ENCODE results near the gene SHISA7.

SHISA7 gene

DNA sequence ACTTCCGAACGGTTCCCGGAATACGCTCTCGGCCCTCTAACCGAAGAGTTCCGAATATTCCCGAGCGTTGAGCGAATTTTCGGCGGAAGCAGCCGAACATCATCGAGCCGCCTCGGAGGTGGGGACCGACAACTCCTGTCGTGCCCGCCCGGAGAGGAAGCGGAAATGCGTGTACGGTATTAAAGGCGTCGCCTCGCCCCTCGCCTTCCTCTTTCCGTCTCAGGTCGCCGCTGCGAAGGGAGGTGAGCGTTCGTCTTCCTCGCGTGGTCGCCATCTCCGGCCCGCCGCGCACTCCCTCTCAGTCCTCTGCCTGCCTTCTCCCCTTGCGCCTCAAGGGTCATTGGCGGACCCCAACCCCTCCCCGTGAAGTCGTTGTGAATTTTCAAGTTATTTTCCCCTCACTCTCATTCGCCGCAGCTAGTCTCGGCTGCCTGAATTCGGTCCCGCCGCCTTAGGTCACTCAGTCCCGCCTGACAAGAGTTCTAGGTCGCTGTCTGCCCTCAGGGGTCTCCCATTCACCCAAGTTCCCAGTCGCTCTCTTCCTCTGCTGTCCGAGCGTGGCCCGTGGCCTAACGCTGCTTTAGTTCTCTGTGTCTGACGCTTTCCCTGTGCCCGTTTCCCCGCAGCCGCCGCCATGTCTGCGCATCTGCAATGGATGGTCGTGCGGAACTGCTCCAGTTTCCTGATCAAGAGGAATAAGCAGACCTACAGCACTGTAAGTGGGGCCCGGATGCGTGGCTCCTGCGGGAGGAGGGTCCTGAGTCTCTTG lies 57.2 kb downstream of the SHISA7 start, which contains the start of gene RPL28:
RPL28 (plus strand) TSS at position 209 of the 769 bp plus-strand sequence; CDS start at position 635, 426 bp downstream.
- peaks cover 9% of the 10 kb centered on the region for H3K4me1 ChIP-seq (ENCODE audit: control insufficient read depth, insufficient read depth, low read length)
- H3K27me3 ChIP-seq (ENCODE audit: control insufficient read depth, insufficient read depth, low read length), result no peaks in the 10 kb centered on the region

DNA sequence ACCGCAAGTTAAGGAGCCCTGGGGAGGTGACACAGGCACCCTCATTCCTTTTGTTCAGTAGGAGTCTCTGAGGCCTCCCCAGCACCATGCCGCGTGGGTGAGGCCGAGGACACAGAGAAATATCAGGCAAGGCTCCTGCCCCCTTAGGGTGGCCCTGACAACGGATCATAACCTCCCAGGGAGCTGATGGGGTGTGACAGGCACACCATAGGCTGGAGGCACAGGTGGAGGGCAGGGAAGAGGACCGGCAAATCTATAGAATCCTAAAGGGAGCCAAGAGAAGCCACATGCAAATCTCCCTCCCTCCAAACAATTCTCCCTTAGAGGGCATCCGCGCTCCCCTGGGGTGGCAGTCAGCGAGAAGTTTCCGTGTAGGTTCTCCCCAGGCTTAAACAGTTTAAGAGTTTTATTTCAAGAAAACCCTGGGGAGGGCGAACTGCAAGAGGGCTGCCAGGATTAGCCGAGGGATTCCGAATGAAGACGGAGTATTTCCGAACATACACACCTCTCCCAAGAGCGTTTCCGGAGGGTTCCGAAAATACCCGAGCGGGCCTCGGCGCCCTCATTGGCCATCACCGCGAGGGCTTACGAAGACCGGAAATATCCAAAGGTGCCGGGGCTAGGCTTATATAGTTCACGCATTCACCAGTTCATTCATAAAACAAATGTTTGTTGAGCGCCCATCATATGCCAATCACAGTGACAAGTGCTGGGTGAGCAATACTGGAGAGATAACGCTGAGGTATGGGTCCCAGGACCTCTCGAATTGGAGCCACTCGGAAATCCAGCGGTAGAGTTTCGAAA lies 58.0 kb downstream of the SHISA7 start:
- peaks cover 6% of the 10 kb centered on the region for H3K4me1 ChIP-seq (ENCODE audit: control insufficient read depth, insufficient read depth, low read length)
- peaks cover 24% of the 10 kb centered on the region for H3K36me3 ChIP-seq (ENCODE audit: control insufficient read depth, insufficient read depth, low read length)
- peak; percentile 82 for DNase-seq (ENCODE audit: low read depth, low spot score)
- no peaks in the 10 kb centered on the region for H3K27me3 ChIP-seq (ENCODE audit: control insufficient read depth, insufficient read depth, low read length)
- H3K27ac ChIP-seq (ENCODE audit: low read length), result no peak overlapping the region
- H3K4me3 ChIP-seq (ENCODE audit: low read length), result peak overlapping the region; percentile 69; the same call in 1 of the 2 replicates
- WGBS (ENCODE audit: insufficient coverage, insufficient read length), result no CpG with 5 or more reads among the region's 34 CpGs
- no peaks in the 10 kb centered on the region for H3K9me3 ChIP-seq (ENCODE audit: control insufficient read depth, insufficient read depth, low read length)

More for the DNA sequence above, 57.2 kb downstream of the SHISA7 start, which contains the start of gene RPL28:
- DNase-seq (ENCODE audit: low read depth, low spot score), result peak; percentile 93
- Histone ChIP-seq H3K27ac (ENCODE audit: low read length) (no peak within 1 kb of the TSS), H3K4me3 (ENCODE audit: low read length) (peak within 1 kb of the TSS; percentile 82), H3K9me3 (ENCODE audit: control insufficient read depth, insufficient read depth, low read length) (no peaks in the 10 kb centered on the region), H3K36me3 (ENCODE audit: control insufficient read depth, insufficient read depth, low read length) (peaks cover 26% of the 10 kb centered on the region)
- WGBS (ENCODE audit: insufficient coverage, insufficient read length), result no CpG with 5 or more reads among the region's 68 CpGs

DNA sequence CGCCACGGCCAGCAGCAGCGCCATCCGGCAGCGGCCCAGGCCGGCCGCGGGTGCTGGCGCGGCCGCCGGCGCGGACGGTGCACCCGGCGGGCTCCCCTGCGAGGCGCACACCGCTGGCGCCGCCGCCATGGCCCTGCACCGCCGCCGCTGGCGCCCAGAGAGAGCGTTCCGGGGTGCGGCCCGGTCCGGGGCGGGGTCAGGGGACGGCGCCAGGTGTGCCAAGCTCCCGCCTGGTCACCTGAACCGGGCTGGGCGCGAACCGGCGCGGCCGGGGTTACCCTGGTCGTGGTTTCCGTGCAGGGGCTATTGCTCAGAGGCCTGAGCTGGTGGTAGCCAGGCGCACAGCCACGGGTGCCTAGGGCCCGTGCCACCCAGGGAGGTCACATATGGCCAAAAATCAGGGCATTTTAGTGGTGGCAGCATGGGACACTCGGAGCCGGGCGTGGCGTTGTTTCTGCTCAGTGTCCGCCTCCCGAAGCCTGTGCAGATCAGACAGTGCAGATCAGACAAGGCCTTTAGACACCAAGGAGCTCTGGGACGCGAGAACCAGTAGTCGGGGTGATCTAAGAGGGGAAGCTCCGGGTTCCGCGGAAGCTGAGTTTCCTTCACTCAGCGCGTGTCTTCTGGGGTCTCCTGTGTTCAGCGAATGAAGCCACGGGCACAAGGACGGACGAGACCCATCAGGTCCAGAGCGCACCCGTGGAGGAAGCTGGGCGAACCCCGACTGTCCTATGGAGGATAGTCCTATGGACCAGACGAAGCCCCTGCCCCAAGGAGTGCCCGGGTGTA lies 58.8 kb downstream of the SHISA7 start, which contains the start of gene TMEM238:
TMEM238 (minus strand) TSS at position 162 of the 789 bp plus-strand sequence; CDS start at position 129, 33 bp downstream.
- peak within 1 kb of the TSS; percentile 69; the same call in 1 of the 2 replicates for H3K4me3 ChIP-seq (ENCODE audit: low read length)
- no peak within 1 kb of the TSS for H3K27ac ChIP-seq (ENCODE audit: low read length)
- no peaks in the 10 kb centered on the region for H3K9me3 ChIP-seq (ENCODE audit: control insufficient read depth, insufficient read depth, low read length)
- no peaks in the 10 kb centered on the region for H3K27me3 ChIP-seq (ENCODE audit: control insufficient read depth, insufficient read depth, low read length)
- peaks cover 23% of the 10 kb centered on the region for H3K36me3 ChIP-seq (ENCODE audit: control insufficient read depth, insufficient read depth, low read length)
- DNase-seq (ENCODE audit: low read depth, low spot score), result no peak
- peaks cover 3% of the 10 kb centered on the region for H3K4me1 ChIP-seq (ENCODE audit: control insufficient read depth, insufficient read depth, low read length)
- WGBS (ENCODE audit: insufficient coverage, insufficient read length), result no CpG with 5 or more reads among the region's 72 CpGs

DNA sequence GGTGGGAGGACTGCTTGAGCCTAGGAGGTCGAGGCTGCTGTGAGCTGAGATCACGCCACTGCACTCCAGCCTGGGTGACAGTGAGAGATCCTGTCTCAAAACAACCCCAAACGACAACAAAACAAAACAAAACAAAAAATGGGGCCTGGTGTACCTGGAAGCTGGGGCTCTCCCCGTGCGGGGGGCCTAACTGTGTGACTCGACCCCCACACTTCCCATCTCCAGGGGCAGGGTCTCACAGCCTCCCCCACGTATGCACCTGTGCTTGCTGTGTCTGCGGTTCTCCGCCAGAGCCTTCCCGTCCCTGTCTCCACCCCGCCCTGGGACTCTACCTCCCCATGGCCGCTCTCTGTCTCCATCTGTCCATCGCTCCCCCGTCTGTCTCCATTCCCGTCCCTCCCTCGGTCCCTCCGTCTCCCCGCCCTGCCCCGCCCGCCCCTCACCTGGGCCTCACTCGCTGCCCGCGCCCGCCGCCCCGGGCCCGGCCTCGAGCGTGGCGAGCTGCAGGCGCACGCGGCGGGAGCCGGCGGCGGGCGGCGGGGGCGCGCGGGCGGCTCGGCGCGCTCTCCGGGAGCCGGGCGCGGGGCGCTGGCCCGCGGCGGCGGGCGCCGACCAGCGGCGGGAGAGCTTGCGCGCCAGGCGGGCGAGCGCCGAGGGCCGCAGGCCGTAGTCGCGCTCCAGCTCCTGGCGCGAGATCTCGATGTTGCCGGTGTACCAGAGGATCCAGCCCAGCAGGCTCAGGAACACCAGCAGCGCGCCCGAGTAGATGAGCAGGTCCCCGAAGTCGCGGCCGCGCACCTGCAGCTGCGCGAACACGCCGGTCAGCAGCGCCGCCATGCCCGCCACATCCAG lies 59.6 kb downstream of the SHISA7 start:
- Histone ChIP-seq H3K27ac (ENCODE audit: low read length) (no peak overlapping the region), H3K9me3 (ENCODE audit: control insufficient read depth, insufficient read depth, low read length) (no peaks in the 10 kb centered on the region), H3K27me3 (ENCODE audit: control insufficient read depth, insufficient read depth, low read length) (no peaks in the 10 kb centered on the region), H3K36me3 (ENCODE audit: control insufficient read depth, insufficient read depth, low read length) (peaks cover 15% of the 10 kb centered on the region), H3K4me3 (ENCODE audit: low read length) (peak overlapping the region; percentile 69; the same call in 1 of the 2 replicates), H3K4me1 (ENCODE audit: control insufficient read depth, insufficient read depth, low read length) (peaks cover 3% of the 10 kb centered on the region)
- no peak for DNase-seq (ENCODE audit: low read depth, low spot score)
- no CpG with 5 or more reads among the region's 88 CpGs for WGBS (ENCODE audit: insufficient coverage, insufficient read length)

DNA sequence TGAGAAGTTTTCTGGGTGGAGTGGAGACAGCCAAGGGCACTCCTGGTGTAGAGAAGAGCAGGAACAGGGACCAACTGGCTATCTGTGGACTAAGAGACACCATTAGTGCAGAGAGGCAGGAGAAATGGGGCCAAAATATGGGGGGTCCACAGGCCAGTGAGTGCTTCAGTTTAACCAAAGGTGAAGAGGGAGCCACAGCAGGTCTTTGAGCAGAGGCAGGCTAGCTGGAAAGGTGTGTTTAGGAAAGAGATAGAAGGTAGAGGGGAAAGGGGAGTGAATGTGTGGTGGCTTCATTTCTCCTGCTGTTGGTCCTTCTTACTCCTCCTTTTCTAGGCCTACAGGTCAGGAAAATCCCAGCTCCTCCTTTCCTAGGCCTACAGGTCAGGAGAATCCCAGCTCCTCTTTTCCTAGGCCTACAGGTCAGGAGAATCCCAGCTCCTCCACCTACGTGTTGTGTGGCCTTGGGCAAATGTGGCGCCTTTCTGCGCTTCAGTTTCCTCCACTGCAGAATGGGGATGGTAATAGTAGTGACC lies 60.5 kb downstream of the SHISA7 start:
- Histone ChIP-seq H3K36me3 (ENCODE audit: control insufficient read depth, insufficient read depth, low read length) (peaks cover 6% of the 10 kb centered on the region), H3K4me1 (ENCODE audit: control insufficient read depth, insufficient read depth, low read length) (peaks cover under 1% of the 10 kb centered on the region), H3K4me3 (ENCODE audit: low read length) (no peak overlapping the region), H3K9me3 (ENCODE audit: control insufficient read depth, insufficient read depth, low read length) (no peaks in the 10 kb centered on the region), H3K27ac (ENCODE audit: low read length) (no peak overlapping the region), H3K27me3 (ENCODE audit: control insufficient read depth, insufficient read depth, low read length) (no peaks in the 10 kb centered on the region)
- WGBS (ENCODE audit: insufficient coverage, insufficient read length), result no CpG with 5 or more reads among the region's 3 CpGs
- DNase-seq (ENCODE audit: low read depth, low spot score), result no peak

DNA sequence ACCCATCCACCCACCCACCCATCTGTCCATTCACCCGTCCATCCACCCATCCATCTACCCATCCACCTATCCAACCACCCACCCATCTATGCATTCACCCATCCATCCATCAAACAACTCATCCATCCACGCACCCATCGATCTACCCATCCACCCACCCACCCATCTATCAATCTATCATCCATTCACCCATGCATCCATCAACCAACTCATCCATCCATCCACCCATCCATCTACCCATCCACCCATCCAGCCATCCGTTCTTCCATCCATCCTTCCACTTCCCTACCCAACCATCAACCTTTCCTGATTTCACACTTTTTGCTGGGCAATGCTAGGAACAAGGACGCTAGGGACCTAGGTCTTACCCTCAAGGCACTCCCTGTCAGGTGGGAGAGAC lies 61.1 kb downstream of the SHISA7 start:
- Histone ChIP-seq H3K4me1 (ENCODE audit: control insufficient read depth, insufficient read depth, low read length) (peaks cover 3% of the 10 kb centered on the region; the same call in 1 of the 2 replicates), H3K9me3 (ENCODE audit: control insufficient read depth, insufficient read depth, low read length) (no peaks in the 10 kb centered on the region), H3K27ac (ENCODE audit: low read length) (no peak overlapping the region), H3K36me3 (ENCODE audit: control insufficient read depth, insufficient read depth, low read length) (peaks cover under 1% of the 10 kb centered on the region), H3K4me3 (ENCODE audit: low read length) (no peak overlapping the region), H3K27me3 (ENCODE audit: control insufficient read depth, insufficient read depth, low read length) (no peaks in the 10 kb centered on the region)
- DNase-seq (ENCODE audit: low read depth, low spot score), result no peak
- WGBS (ENCODE audit: insufficient coverage, insufficient read length), result 100% methylated on average over 3 of the region's 5 CpGs

DNA sequence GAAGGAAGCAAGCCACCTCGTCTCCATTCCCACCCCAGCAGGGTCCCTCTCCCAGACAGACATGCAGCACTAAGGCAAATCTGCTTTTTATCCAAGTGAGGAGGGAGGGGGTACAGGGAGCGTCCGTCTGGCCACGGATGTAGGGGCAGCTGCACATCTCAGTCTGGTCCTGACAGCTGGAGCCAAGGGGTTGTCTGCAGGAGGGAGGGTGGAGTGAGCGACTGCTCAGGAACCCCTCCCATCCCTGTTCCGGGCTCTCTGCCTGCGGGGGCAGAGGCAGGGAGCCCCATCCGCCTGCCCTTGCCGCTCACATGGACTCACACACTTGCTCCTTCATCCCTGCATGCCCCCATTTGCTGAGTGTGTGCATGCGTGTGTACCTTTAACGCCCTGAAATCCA lies 63.9 kb downstream of the SHISA7 start:
- Histone ChIP-seq H3K4me3 (ENCODE audit: low read length) (no peak overlapping the region), H3K9me3 (ENCODE audit: control insufficient read depth, insufficient read depth, low read length) (no peaks in the 10 kb centered on the region), H3K27ac (ENCODE audit: low read length) (no peak overlapping the region), H3K27me3 (ENCODE audit: control insufficient read depth, insufficient read depth, low read length) (no peaks in the 10 kb centered on the region), H3K4me1 (ENCODE audit: control insufficient read depth, insufficient read depth, low read length) (peaks cover 7% of the 10 kb centered on the region), H3K36me3 (ENCODE audit: control insufficient read depth, insufficient read depth, low read length) (no peaks in the 10 kb centered on the region)
- DNase-seq (ENCODE audit: low read depth, low spot score), result no peak
- no CpG with 5 or more reads among the region's 11 CpGs for WGBS (ENCODE audit: insufficient coverage, insufficient read length)
